Measurements from ENCODE around the gene ERICH3.

Gene ERICH3

GRCh38 chr1:74587888-74588287 lies 85.7 kb downstream of the ERICH3 start:
- no peak for DNase-seq

GRCh38 chr1:74586253-74586897 lies 87.2 kb downstream of the ERICH3 start:
- DNase-seq: no peak

GRCh38 chr1:74584185-74584584 lies 89.4 kb downstream of the ERICH3 start:
- no peak for DNase-seq

- DNase-seq: no peak
These were observed 90.2 kb downstream of the ERICH3 start for GRCh38 chr1:74583397-74583796.

GRCh38 chr1:74579425-74579824 lies 94.2 kb downstream of the ERICH3 start:
- DNase-seq: no peak

- no peak for DNase-seq
These were observed 95.5 kb downstream of the ERICH3 start for GRCh38 chr1:74578101-74578500.

- DNase-seq: no peak
These were observed 101.7 kb downstream of the ERICH3 start for GRCh38 chr1:74571891-74572290.

GRCh38 chr1:74571493-74571800 lies 102.1 kb downstream of the ERICH3 start:
- DNase-seq: no peak

GRCh38 chr1:74570797-74571492 lies 102.6 kb downstream of the ERICH3 start:
- DNase-seq: no peak

GRCh38 chr1:74549932-74550331 lies 123.7 kb downstream of the ERICH3 start:
- DNase-seq: no peak

GRCh38 chr1:74548961-74549750 lies 124.4 kb downstream of the ERICH3 start:
- no peak for DNase-seq

GRCh38 chr1:74545821-74546220 lies 127.8 kb downstream of the ERICH3 start:
- DNase-seq: no peak

GRCh38 chr1:74534241-74534640 lies 139.4 kb downstream of the ERICH3 start:
- DNase-seq: no peak

- no peak for DNase-seq
These were observed 141.8 kb downstream of the ERICH3 start for GRCh38 chr1:74531796-74532195.

GRCh38 chr1:74530892-74531291 lies 142.7 kb downstream of the ERICH3 start:
- no peak for DNase-seq

- DNase-seq: no peak
These were observed 145.5 kb downstream of the ERICH3 start for GRCh38 chr1:74528123-74528522.

- DNase-seq: no peak
These were observed 146.9 kb downstream of the ERICH3 start for GRCh38 chr1:74526708-74527107.

- no peak for DNase-seq
These were observed 149.6 kb downstream of the ERICH3 start for GRCh38 chr1:74523873-74524480.

- no peak for DNase-seq
These were observed 151.4 kb downstream of the ERICH3 start for GRCh38 chr1:74522148-74522547.

All from stimulated activated CD4-positive, alpha-beta T cell treated with anti-CD3 and anti-CD28 coated beads, Interleukin-2, amount 100 ng/mL, for 48 hours (primary cell).